Subcutaneous abdominal adipose tissue (tissue), 5 donors: ENCODE measurements around the gene MRPL10.

Experiments
- H3K27ac ChIP-seq: one replicate; pipeline ENCODE4 v1.7.0; 2013; ENCODE audit warnings: low read depth, mild to moderate bottlenecking, inconsistent platforms, low read length, moderate library complexity
- H3K27me3 ChIP-seq, 5 donors: one replicate each; pipeline ENCODE4 v1.7.0; 2013; ENCODE audit warnings: low read length in 5 of 5, inconsistent platforms in 1 of 5; ENCODE audit not compliant: control insufficient read depth in 5 of 5, insufficient read depth in 4 of 5
- H3K36me3 ChIP-seq, 5 donors: one replicate each; pipeline ENCODE4 v1.7.0; 2013; ENCODE audit warnings: low read length in 5 of 5; ENCODE audit not compliant: control insufficient read depth in 5 of 5, insufficient read depth in 5 of 5
- H3K4me1 ChIP-seq, 5 donors: one replicate each; pipeline ENCODE4 v1.7.0; 2013; ENCODE audit warnings: low read length in 5 of 5, mild to moderate bottlenecking in 3 of 5, moderate library complexity in 1 of 5; ENCODE audit not compliant: control insufficient read depth in 5 of 5, insufficient read depth in 5 of 5
- H3K4me3 ChIP-seq, 5 donors: one replicate each; pipeline ENCODE4 v1.7.0; 2013; ENCODE audit warnings: low read length in 5 of 5, low read depth in 1 of 5
- H3K9ac ChIP-seq, 5 donors: one replicate each; pipeline ENCODE4 v1.7.0; 2013; ENCODE audit warnings: low read length in 5 of 5, mild to moderate bottlenecking in 4 of 5, moderate library complexity in 3 of 5
- H3K9me3 ChIP-seq, 5 donors: one replicate each; pipeline ENCODE4 v1.7.0; 2013; ENCODE audit warnings: low read length in 5 of 5; ENCODE audit not compliant: control insufficient read depth in 5 of 5
- donor health status: healthy.
- donor health status: healthy.
- donor health status: healthy.
- donor health status: healthy.
- donor health status: healthy.

Gene MRPL10

GRCh38 chr17:47801906-47802305 is 29.4 kb downstream of the MRPL10 start:
- Histone ChIP-seq H3K9me3 (no peaks in the 10 kb centered on the region), H3K4me1 (no peaks in the 10 kb centered on the region), H3K9ac (no peak overlapping the region), H3K4me3 (no peak overlapping the region), H3K27ac (no peak overlapping the region), H3K36me3 (peaks cover 0 to 4% (median 2%) of the 10 kb centered on the region in 5 donors), H3K27me3 (peaks cover 0 to 9% (median 0%) of the 10 kb centered on the region in 5 donors)

DNA sequence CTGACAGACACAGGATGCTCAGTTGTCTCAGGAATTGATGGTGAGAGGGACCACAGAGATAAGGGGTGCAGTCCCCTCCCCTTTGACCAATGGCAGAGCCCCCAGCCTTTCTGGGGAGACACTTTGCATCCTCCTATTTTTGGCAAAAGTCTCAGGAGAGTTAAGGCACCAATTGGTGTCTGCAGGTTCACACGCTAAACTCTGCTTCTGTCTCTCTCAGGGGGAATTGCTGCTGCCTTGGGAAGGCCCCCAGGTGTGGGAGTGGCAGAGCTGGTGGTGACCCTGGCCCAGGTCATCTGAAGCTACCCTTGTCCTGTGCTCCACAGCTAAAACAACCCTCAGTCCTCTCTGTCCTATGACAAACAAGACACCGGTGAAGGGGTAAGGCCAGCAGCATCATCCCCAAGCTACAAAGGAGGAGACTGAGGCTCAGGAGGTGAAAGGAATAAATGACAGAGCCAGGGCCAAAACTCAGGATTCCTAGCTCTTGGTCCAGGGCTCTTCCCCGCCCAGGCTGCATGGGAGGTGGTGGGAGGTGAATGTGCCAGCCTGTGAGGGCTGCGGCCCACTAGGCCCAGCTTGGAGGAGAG is 30.1 kb downstream of the MRPL10 start:
- Histone ChIP-seq H3K27me3 (peaks cover 0 to 9% (median 0%) of the 10 kb centered on the region in 5 donors), H3K9me3 (no peaks in the 10 kb centered on the region), H3K36me3 (no peaks in the 10 kb centered on the region), H3K27ac (no peak overlapping the region), H3K4me1 (no peaks in the 10 kb centered on the region), H3K4me3 (no peak overlapping the region), H3K9ac (no peak overlapping the region)

- no peaks in the 10 kb centered on the region for H3K9me3 ChIP-seq
These were observed 30.7 kb downstream of the MRPL10 start for GRCh38 chr17:47800686-47801085.

DNA sequence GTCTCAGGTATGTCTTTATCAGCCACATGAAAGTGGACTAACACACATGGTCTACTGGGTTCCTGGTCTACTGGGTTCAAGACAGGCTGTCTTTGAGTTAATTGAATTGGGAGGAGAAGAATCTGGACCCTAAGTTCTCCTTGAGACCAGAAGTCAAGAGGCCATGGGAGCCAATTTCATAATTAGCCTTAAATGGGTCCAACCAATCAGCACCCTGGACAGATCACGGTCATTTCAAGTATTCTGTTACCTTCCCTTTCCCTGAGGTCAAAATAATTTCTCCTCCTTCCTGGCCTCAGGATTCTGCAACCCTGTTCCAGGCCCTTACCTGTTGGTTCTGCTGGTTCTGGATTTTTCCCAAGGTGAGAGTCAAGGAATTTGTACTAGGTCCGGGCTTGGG is 33.5 kb downstream of the MRPL10 start:
- H3K4me3 ChIP-seq, result no peak overlapping the region
- H3K36me3 ChIP-seq, result no peaks in the 10 kb centered on the region
- no peak overlapping the region for H3K9ac ChIP-seq
- H3K27me3 ChIP-seq, result peaks cover 4 to 17% (median 10%) of the 10 kb centered on the region in 5 donors
- H3K9me3 ChIP-seq, result no peaks in the 10 kb centered on the region
- no peaks in the 10 kb centered on the region for H3K4me1 ChIP-seq
- H3K27ac ChIP-seq, result no peak overlapping the region

More at GRCh38 chr17:47800686-47801085, 30.7 kb downstream of the MRPL10 start:
- H3K9ac ChIP-seq, result no peak overlapping the region
- peaks cover 0 to 9% (median 0%) of the 10 kb centered on the region in 5 donors for H3K27me3 ChIP-seq
- H3K36me3 ChIP-seq, result no peaks in the 10 kb centered on the region
- no peaks in the 10 kb centered on the region for H3K4me1 ChIP-seq
- H3K27ac ChIP-seq, result no peak overlapping the region
- no peak overlapping the region for H3K4me3 ChIP-seq

GRCh38 chr17:47792979-47793378 is 38.4 kb downstream of the MRPL10 start:
- H3K27me3 ChIP-seq, result peaks cover 14 to 48% (median 23%) of the 10 kb centered on the region in 5 donors
- H3K27ac ChIP-seq, result no peak overlapping the region

DNA sequence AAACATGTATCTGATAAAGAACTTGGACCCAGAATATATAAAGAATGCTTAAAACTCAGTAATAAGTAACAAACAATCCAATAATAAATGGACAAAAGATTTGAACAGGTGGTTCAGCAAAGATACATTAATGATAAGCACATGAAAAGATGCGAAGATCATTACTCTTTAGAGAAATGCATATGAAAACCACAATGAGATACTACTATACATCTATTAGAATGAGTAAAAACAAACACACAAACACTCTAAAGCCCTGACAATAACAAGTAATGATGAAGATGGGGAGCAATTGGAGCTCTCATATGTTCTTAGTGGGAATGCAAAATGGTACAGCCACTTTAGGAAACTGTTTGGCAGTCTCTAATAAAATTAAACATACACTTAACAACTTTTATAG is 38.9 kb downstream of the MRPL10 start:
- Histone ChIP-seq H3K9me3 (no peaks in the 10 kb centered on the region), H3K27me3 (peaks cover 14 to 51% (median 23%) of the 10 kb centered on the region in 5 donors), H3K4me1 (peaks cover 0 to 9% (median 8%) of the 10 kb centered on the region in 5 donors), H3K9ac (no peak overlapping the region), H3K36me3 (no peaks in the 10 kb centered on the region), H3K27ac (no peak overlapping the region), H3K4me3 (no peak overlapping the region)

More at GRCh38 chr17:47792979-47793378, 38.4 kb downstream of the MRPL10 start:
- Histone ChIP-seq H3K9me3 (no peaks in the 10 kb centered on the region), H3K9ac (no peak overlapping the region), H3K4me3 (no peak overlapping the region), H3K36me3 (no peaks in the 10 kb centered on the region), H3K4me1 (peaks cover 0 to 9% (median 8%) of the 10 kb centered on the region in 5 donors)

DNA sequence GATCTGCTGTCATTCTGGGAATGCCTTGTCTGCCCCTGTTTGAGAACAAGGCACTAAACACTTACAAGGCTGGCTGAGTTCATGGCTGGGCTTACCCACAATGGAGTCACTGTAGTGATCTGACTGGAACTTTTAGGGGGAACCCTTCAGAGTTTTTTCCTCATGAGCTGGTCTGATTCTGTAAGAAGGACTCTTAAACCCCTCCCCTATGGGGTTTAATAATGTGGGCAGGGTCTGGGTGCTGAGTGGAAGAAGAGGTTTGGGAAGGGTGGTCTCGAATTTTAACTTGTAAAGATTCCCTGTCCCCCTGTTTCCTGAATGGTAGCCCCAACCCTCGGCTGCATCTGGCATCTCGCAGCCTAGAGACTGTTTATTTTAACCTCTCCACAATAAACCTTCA is 40.3 kb downstream of the MRPL10 start:
- Histone ChIP-seq H3K27ac (no peak overlapping the region), H3K27me3 (peaks cover 14 to 51% (median 23%) of the 10 kb centered on the region in 5 donors), H3K9me3 (no peaks in the 10 kb centered on the region)

DNA sequence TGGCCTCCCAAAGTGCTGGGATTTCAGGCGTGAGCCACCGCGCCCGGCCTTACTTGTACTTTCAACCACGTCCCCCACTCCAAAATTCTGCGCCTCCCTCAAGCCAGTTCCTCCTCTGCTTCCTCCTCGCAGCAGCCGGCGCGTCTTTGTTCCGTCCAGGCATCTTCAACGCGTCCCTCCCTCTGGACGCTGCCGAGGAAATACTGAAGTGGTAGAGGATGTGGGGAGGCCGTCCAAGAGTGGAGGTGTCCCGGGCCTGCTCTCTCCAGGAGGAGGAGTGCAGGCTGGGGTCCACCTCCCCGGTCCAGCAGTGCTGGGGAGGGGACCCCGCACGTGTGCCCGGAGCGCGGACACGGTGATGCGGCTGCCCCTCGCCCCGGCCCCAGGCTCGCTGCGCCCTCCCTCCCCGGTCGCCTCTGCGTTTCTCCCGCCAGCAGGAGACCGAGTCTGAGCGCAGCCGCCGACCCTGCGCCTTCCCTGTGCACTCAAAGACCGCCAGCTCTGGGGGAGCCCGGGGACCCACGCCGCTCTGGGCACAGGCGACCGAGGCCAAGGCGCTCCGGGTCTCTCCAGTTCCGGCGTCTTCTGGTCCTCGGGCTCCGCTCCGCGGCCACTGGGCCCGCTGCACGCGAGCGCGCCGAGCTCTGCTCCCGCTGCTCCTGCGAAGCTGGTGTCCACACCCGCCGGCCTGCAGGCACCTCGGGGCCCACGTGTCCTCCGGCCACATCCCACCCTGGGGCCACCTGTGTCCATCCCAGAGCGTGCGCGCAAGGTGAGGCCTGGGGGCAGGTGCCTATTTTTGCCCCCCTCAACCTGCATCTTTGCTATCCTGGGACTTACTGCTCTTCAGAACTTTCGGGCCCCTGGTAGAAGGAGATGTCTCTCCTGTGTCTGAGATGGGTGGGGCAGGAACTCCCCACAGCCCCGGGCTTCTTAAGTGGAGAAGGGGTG is 41.5 kb downstream of the MRPL10 start:
- Histone ChIP-seq H3K27ac (no peak overlapping the region), H3K9me3 (no peaks in the 10 kb centered on the region), H3K9ac (peak overlapping the region in 1 of 5 donors; percentile 25), H3K36me3 (no peaks in the 10 kb centered on the region), H3K27me3 (peaks cover 14 to 51% (median 23%) of the 10 kb centered on the region in 5 donors), H3K4me1 (peaks cover 0 to 9% (median 8%) of the 10 kb centered on the region in 5 donors), H3K4me3 (peak overlapping the region in 4 of 5 donors; percentile 32 to 57 (median 48))

More for the DNA sequence above, 40.3 kb downstream of the MRPL10 start:
- Histone ChIP-seq H3K4me1 (peaks cover 0 to 9% (median 8%) of the 10 kb centered on the region in 5 donors), H3K9ac (no peak overlapping the region), H3K36me3 (no peaks in the 10 kb centered on the region), H3K4me3 (no peak overlapping the region)

DNA sequence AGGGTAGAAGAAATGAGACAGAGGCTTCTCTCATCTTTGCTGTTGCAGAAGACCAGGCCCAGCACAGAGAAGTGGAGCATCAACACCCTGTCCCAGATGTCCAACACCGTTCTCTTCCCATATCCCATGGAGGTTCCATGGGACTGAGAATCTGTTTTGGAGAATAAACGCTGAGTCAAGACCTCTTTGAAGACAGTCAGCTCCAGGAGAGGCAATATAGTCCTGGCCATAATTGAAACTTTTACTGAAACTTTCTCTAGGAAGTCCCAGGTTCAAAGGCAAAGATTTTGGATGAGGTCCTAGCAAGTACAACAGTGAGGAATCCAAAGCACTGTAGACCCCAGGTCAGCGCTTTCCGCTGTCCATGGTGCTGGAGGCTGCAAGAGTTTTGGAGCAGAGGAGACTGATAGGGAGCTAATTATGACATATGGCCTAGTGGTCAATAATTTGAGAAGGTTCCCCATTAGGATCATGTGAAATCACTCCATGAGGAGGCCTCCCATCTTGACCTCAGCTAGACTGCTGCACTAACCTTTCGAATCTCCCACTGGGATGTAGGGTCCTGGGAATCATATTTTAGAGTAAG is 45.7 kb downstream of the MRPL10 start:
- H3K27me3 ChIP-seq, result peaks cover 7 to 21% (median 16%) of the 10 kb centered on the region in 5 donors
- peaks cover 0 to 9% (median 8%) of the 10 kb centered on the region in 5 donors for H3K4me1 ChIP-seq
- no peaks in the 10 kb centered on the region for H3K36me3 ChIP-seq

More for the DNA sequence above, 45.7 kb downstream of the MRPL10 start:
- no peak overlapping the region for H3K27ac ChIP-seq
- H3K9ac ChIP-seq, result no peak overlapping the region
- H3K9me3 ChIP-seq, result no peaks in the 10 kb centered on the region
- no peak overlapping the region for H3K4me3 ChIP-seq
